CD4-positive, alpha-beta T cell (primary cell): ENCODE measurements around the gene PELI2. TPM values are rescaled to one million over a fixed set of nuclear protein-coding genes. Genes with fewer than 3 reads are reported as not detected.

Experiments used
- ATAC-seq: fragments of 200-7000 bp; cut with Tn5 transposase; one replicate; pipeline ENCODE4 v1.10.0; 2022; ENCODE audit warnings: mild to moderate bottlenecking; ENCODE audit not compliant: poor library complexity
- CTCF ChIA-PET: fragments of 350-600 bp; sonication (Branson Sonifier 250); formaldehyde crosslinking; loops from one replicate; lab custom pipeline; 2021; ENCODE audit warnings: antibody characterized with exemption, inconsistent platforms; lab: Charles Lee
- POLR2A ChIA-PET: fragments of 350-600 bp; sonication (Branson Sonifier 250); formaldehyde crosslinking; loops from one replicate; lab custom pipeline; 2021; ENCODE audit warnings: antibody characterized with exemption, inconsistent platforms; lab: Charles Lee
- DNase-seq, 14 experiments: peaks; one replicate each; pipeline ENCODE4 v3.0.0-alpha.2; 2013 to 2020; ENCODE audit warnings: mixed read lengths in 2 of 14
- H3K27ac ChIP-seq, 2 donors: one replicate each; pipeline versions ENCODE4 v1.5.1 to v1.7.0; 2013; ENCODE audit warnings: low read length in 2 of 2, low read depth in 1 of 2, mild to moderate bottlenecking in 1 of 2
- H3K27me3 ChIP-seq, 2 experiments: 1 replicate in 1 of 2; 2 replicates in 1 of 2; pipeline versions ENCODE4 v1.6.1 to v1.7.0; 2013; ENCODE audit warnings: low read length in 2 of 2, control low read depth in 1 of 2, mild to moderate bottlenecking in 1 of 2, moderate library complexity in 1 of 2; ENCODE audit not compliant: insufficient read depth in 2 of 2, control insufficient read depth in 1 of 2
- H3K36me3 ChIP-seq: one replicate; pipeline ENCODE4 v1.6.1; 2013; ENCODE audit warnings: low read length, control low read depth; ENCODE audit not compliant: insufficient read depth
- H3K4me1 ChIP-seq: one replicate; pipeline ENCODE4 v1.6.1; 2013; ENCODE audit warnings: low read length, control low read depth; ENCODE audit not compliant: insufficient read depth
- H3K4me3 ChIP-seq: one replicate; pipeline ENCODE4 v1.5.1; 2013; ENCODE audit warnings: mild to moderate bottlenecking, low read length, moderate library complexity
- H3K9me3 ChIP-seq, 2 experiments: 1 replicate in 1 of 2; 2 replicates in 1 of 2; pipeline versions ENCODE4 v1.6.1 to v1.7.0; 2013; ENCODE audit warnings: low read length in 2 of 2, mild to moderate bottlenecking in 2 of 2, control low read depth in 1 of 2, moderate library complexity in 1 of 2; ENCODE audit not compliant: control insufficient read depth in 1 of 2, insufficient read depth in 1 of 2
- H3K27ac Mint-ChIP-seq: one replicate; pipeline ENCODE4 v1.8.0; 2020; ENCODE audit warnings: mixed read lengths
- H3K27me3 Mint-ChIP-seq: one replicate; pipeline ENCODE4 v1.8.0; 2021; ENCODE audit warnings: mixed read lengths
- H3K36me3 Mint-ChIP-seq: one replicate; pipeline ENCODE4 v1.8.0; 2021; ENCODE audit warnings: low read depth, mixed read lengths
- H3K4me1 Mint-ChIP-seq: one replicate; pipeline ENCODE4 v1.8.0; 2021; ENCODE audit warnings: low read depth, mixed read lengths
- H3K4me3 Mint-ChIP-seq: one replicate; pipeline ENCODE4 v1.8.0; 2020; ENCODE audit warnings: mild to moderate bottlenecking, mixed read lengths
- H3K9me3 Mint-ChIP-seq: one replicate; pipeline ENCODE4 v1.8.0; 2020; ENCODE audit warnings: mixed read lengths
- CTCF ChIP-seq: fragments of 200-600 bp; IDR thresholded peaks from one replicate; pipeline ENCODE4 v1.8.0; 2022; ENCODE audit warnings: antibody characterized with exemption, mild to moderate bottlenecking
- intact Hi-C, 2 experiments: fragments of 100-400 bp; cut with DNase I in 1 of 2; cut with micrococcal nuclease in 1 of 2; formaldehyde crosslinking; loops; one replicate each; pipeline versions ENCODE4 v1.15.1 to v1.9.0; 2023 to 2025; cut with DNase I, micrococcal nuclease
- total RNA-seq, 174 experiments: library from RNA in 2 of 174; stranded (reverse) in 2 of 174; gene quantifications; one replicate each; pipeline ENCODE4 v1.2.3 and lab custom pipeline; 2021 to 2026

PELI2 gene
- total RNA-seq, 2 experiments from 2014 or later, result 12.2 to 15.9 TPM

- H3K4me3 Mint-ChIP-seq, result no peak overlapping the region
- H3K27me3 Mint-ChIP-seq, result no peaks in the 10 kb centered on the region
- ChIA-PET POLR2A (interaction anchor here (1.2 kb wide), 1 partner anchor 19 kb away, joined by 3 read pairs; no protein-coding TSS in a partner anchor), CTCF (no interaction called here)
- no peaks in the 10 kb centered on the region for H3K9me3 Mint-ChIP-seq
- Histone ChIP-seq H3K27me3 (no peaks in the 10 kb centered on the region), H3K27ac (no peak overlapping the region), H3K36me3 (no peaks in the 10 kb centered on the region), H3K9me3 (no peaks in the 10 kb centered on the region), H3K4me3 (no peak overlapping the region), H3K4me1 (peaks cover 16% of the 10 kb centered on the region)
- ATAC-seq (no peak), DNase-seq (no peak)
- intact Hi-C loops, result no loop called here
- H3K4me1 Mint-ChIP-seq, result peaks cover 40% of the 10 kb centered on the region
- peaks cover 28% of the 10 kb centered on the region for H3K36me3 Mint-ChIP-seq
- no peak overlapping the region for H3K27ac Mint-ChIP-seq
- no peak for TF ChIP-seq CTCF
Measured at GRCh38 chr14:56177036-56177435, 58.8 kb downstream of the PELI2 start.

GRCh38 chr14:56180754-56181542, 62.7 kb downstream of the PELI2 start:
- Mint-ChIP-seq H3K36me3 (peaks cover 28% of the 10 kb centered on the region), H3K27me3 (no peaks in the 10 kb centered on the region), H3K9me3 (no peaks in the 10 kb centered on the region), H3K27ac (no peak overlapping the region), H3K4me1 (peaks cover 3% of the 10 kb centered on the region), H3K4me3 (no peak overlapping the region)
- H3K27me3 ChIP-seq, result no peaks in the 10 kb centered on the region
- TF ChIP-seq CTCF, result no peak
- intact Hi-C loops, result no loop called here
- CTCF ChIA-PET, result interaction anchor here (0.8 kb wide), 1 partner anchor 9 kb away, joined by 3 read pairs; no protein-coding TSS in a partner anchor
- DNase-seq, result no peak
- H3K4me3 ChIP-seq, result no peak overlapping the region
- ATAC-seq, result no peak
- H3K27ac ChIP-seq, result no peak overlapping the region
- POLR2A ChIA-PET, result interaction anchor here (0.6 kb wide), 1 partner anchor 130 kb away, joined by 3 read pairs; no protein-coding TSS in a partner anchor
- H3K9me3 ChIP-seq, result no peaks in the 10 kb centered on the region
- no peaks in the 10 kb centered on the region for H3K36me3 ChIP-seq
- H3K4me1 ChIP-seq, result no peaks in the 10 kb centered on the region

- ATAC-seq, result no peak
- Histone ChIP-seq H3K4me1 (no peaks in the 10 kb centered on the region), H3K27ac (no peak overlapping the region), H3K4me3 (no peak overlapping the region), H3K36me3 (no peaks in the 10 kb centered on the region), H3K27me3 (no peaks in the 10 kb centered on the region), H3K9me3 (no peaks in the 10 kb centered on the region)
- no peak overlapping the region for H3K27ac Mint-ChIP-seq
- CTCF ChIA-PET, result interaction anchor here (0.8 kb wide), 1 partner anchor 9 kb away, joined by 3 read pairs; no protein-coding TSS in a partner anchor
- H3K36me3 Mint-ChIP-seq, result peaks cover 28% of the 10 kb centered on the region
- no peaks in the 10 kb centered on the region for H3K9me3 Mint-ChIP-seq
- no peak overlapping the region for H3K4me3 Mint-ChIP-seq
- intact Hi-C loops, result no loop called here
- H3K27me3 Mint-ChIP-seq, result no peaks in the 10 kb centered on the region
- DNase-seq, result no peak
- POLR2A ChIA-PET, result no interaction called here
- no peak for TF ChIP-seq CTCF
- no peaks in the 10 kb centered on the region for H3K4me1 Mint-ChIP-seq
Measured at GRCh38 chr14:56181681-56182085, 63.5 kb downstream of the PELI2 start.
